ENCODE results near the gene APOBEC3C. TPM values are rescaled to one million over a fixed set of nuclear protein-coding genes. Genes with fewer than 3 reads are reported as not detected.
"Not testable (repeated sequence)": the region's sequence is repeated elsewhere in the genome, so short reads cannot be mapped to it uniquely, and the experiment has no call there.

Gene APOBEC3C
- total RNA-seq, 2 experiments from 2014 or later = 82.2 to 82.6 TPM

GRCh38 chr22:39010946-39011345, 3.1 kb upstream of the APOBEC3C start:
- ChIA-PET CTCF (no interaction called here), POLR2A (no interaction called here)
- no peak for ATAC-seq
- DNase-seq = no peak
- Mint-ChIP-seq H3K27me3 (no peaks in the 10 kb centered on the region), H3K4me3 (no peak overlapping the region), H3K9me3 (no peaks in the 10 kb centered on the region), H3K36me3 (ENCODE audit: low read depth) (peaks cover 9% of the 10 kb centered on the region), H3K27ac (no peak overlapping the region), H3K4me1 (ENCODE audit: low read depth) (peaks cover 14% of the 10 kb centered on the region)
- intact Hi-C loops (cut with micrococcal nuclease) = no loop called here
- TF ChIP-seq, protein P1, sequence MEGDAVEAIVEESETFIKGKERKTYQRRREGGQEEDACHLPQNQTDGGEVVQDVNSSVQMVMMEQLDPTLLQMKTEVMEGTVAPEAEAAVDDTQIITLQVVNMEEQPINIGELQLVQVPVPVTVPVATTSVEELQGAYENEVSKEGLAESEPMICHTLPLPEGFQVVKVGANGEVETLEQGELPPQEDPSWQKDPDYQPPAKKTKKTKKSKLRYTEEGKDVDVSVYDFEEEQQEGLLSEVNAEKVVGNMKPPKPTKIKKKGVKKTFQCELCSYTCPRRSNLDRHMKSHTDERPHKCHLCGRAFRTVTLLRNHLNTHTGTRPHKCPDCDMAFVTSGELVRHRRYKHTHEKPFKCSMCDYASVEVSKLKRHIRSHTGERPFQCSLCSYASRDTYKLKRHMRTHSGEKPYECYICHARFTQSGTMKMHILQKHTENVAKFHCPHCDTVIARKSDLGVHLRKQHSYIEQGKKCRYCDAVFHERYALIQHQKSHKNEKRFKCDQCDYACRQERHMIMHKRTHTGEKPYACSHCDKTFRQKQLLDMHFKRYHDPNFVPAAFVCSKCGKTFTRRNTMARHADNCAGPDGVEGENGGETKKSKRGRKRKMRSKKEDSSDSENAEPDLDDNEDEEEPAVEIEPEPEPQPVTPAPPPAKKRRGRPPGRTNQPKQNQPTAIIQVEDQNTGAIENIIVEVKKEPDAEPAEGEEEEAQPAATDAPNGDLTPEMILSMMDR (IDR thresholded peaks at IDR 0.05) = no peak

DNA sequence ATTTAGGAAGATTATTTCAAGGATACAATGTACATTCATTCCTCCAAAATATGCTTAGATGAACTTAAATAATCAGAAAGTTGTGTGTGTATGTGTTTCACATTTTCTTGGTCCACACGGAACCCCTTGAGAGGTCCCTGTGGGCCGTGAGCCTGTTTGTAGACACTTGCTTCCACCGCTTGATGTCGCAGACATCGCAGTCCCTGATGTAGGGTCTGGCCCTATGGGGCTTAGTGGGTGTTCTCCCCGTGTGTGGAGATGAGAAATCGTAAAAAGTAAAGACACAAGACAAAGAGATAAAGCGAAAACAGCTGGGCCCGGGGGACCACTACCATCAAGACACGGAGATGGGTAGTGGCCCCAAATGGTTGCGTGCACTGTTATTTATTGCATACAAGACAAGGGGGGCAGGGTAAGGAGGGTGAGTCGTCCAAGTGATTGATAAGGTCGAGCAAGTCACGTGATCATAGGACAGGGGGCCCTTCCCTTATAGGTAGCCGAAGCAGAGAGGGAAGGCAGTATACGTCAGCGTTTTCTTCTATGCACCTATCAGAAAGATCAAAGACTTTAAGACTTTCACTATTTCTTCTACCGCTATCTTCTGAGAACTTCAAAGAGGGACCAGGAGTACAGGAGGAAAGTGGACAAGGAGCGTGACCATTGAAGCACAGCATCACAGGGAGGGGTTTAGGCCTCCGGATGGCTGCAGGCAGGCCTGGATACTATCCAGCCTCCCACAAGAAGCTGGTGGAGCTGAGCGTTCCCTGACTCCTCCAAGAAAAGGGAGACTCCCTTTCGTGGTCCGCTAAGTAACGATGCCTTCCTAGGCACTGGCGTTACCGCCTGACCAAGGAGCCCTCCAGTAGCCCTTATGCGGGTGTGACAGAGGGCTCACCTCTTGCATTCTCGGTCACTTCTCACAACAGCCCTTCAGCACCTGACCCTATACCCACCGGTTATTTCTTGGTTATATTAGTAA, 1.2 kb upstream of the APOBEC3C start:
- peaks cover 15% of the 10 kb centered on the region for H3K36me3 Mint-ChIP-seq (ENCODE audit: low read depth)
- TF ChIP-seq, protein P1 (IDR thresholded peaks at IDR 0.05) = no peak
- ATAC-seq = no peak
- H3K4me3 Mint-ChIP-seq = peak overlapping the region; percentile 30
- ChIA-PET CTCF (interaction anchor here (0.9 to 1.5 kb wide), 3 partner anchors 9 to 247 kb away, joined by 3 to 6 read pairs (median 3); no protein-coding TSS in a partner anchor), POLR2A (interaction anchor here (1.4 kb wide), 1 partner anchor 24 kb away, joined by 3 read pairs; no protein-coding TSS in a partner anchor)
- no peak for DNase-seq
- H3K27ac Mint-ChIP-seq = peak overlapping the region; percentile 63
- no peaks in the 10 kb centered on the region for H3K9me3 Mint-ChIP-seq
- no peaks in the 10 kb centered on the region for H3K27me3 Mint-ChIP-seq
- intact Hi-C loops (cut with micrococcal nuclease) = no loop called here
- H3K4me1 Mint-ChIP-seq (ENCODE audit: low read depth) = peaks cover 24% of the 10 kb centered on the region

- POLR2A ChIA-PET = interaction anchor here (1.4 kb wide), 1 partner anchor 24 kb away, joined by 3 read pairs; no protein-coding TSS in a partner anchor
- ATAC-seq = peak; percentile 4
- peak overlapping the region; percentile 99 for H3K4me3 Mint-ChIP-seq
- H3K27me3 Mint-ChIP-seq; H3K9me3 Mint-ChIP-seq; DNase-seq; intact Hi-C loops (cut with micrococcal nuclease): not testable (repeated sequence)
- peak overlapping the region; percentile 97 for H3K27ac Mint-ChIP-seq
- CTCF ChIA-PET = interaction anchor here (0.9 to 1.5 kb wide), 4 partner anchors 8 to 247 kb away, joined by 3 to 6 read pairs (median 4); no protein-coding TSS in a partner anchor
- peaks cover 27% of the 10 kb centered on the region for H3K4me1 Mint-ChIP-seq (ENCODE audit: low read depth)
- peaks cover 18% of the 10 kb centered on the region for H3K36me3 Mint-ChIP-seq (ENCODE audit: low read depth)
Measured at GRCh38 chr22:39013561-39013941, 506 bp upstream of the APOBEC3C start.

GRCh38 chr22:39014723-39015121, 665 bp downstream of the APOBEC3C start:
- H3K36me3 Mint-ChIP-seq (ENCODE audit: low read depth) = peaks cover 18% of the 10 kb centered on the region
- H3K9me3 Mint-ChIP-seq; intact Hi-C loops (cut with micrococcal nuclease); H3K27me3 Mint-ChIP-seq: not testable (repeated sequence)
- DNase-seq (peak; percentile 36), ATAC-seq (peak; percentile 31)
- CTCF ChIA-PET = interaction anchor here (1.2 to 1.6 kb wide), 2 partner anchors 9 to 145 kb away, joined by 4 to 6 read pairs; no protein-coding TSS in a partner anchor
- POLR2A ChIA-PET = interaction anchor here (0.7 to 1.4 kb wide), 3 partner anchors 10 to 305 kb away, joined by 3 read pairs; no protein-coding TSS in a partner anchor
- peak overlapping the region; percentile 99 for H3K4me3 Mint-ChIP-seq
- peak overlapping the region; percentile 97 for H3K27ac Mint-ChIP-seq
- peaks cover 27% of the 10 kb centered on the region for H3K4me1 Mint-ChIP-seq (ENCODE audit: low read depth)

- CTCF ChIA-PET = no interaction called here
Measured at GRCh38 chr22:39016592-39016991, 2.5 kb downstream of the APOBEC3C start.

More at GRCh38 chr22:39016592-39016991, 2.5 kb downstream of the APOBEC3C start:
- ATAC-seq (no peak), DNase-seq (no peak)
- intact Hi-C loops (cut with micrococcal nuclease) = no loop called here
- POLR2A ChIA-PET = no interaction called here
- peak overlapping the region; percentile 20 for H3K27ac Mint-ChIP-seq
- H3K9me3 Mint-ChIP-seq = no peaks in the 10 kb centered on the region
- no peaks in the 10 kb centered on the region for H3K27me3 Mint-ChIP-seq
- peaks cover 22% of the 10 kb centered on the region for H3K36me3 Mint-ChIP-seq (ENCODE audit: low read depth)
- TF ChIP-seq, protein P1 (IDR thresholded peaks at IDR 0.05) = no peak
- peak overlapping the region; percentile 41 for H3K4me3 Mint-ChIP-seq
- H3K4me1 Mint-ChIP-seq (ENCODE audit: low read depth) = peaks cover 33% of the 10 kb centered on the region
